HG03354 (cell line): ENCODE data around the gene VSIG8.
"Not testable (repeated sequence)": the region's sequence is repeated elsewhere in the genome, so short reads cannot be mapped to it uniquely, and the experiment has no call there.

Source experiments
- ATAC-seq: cut with Tn5 transposase; IDR thresholded peaks from one replicate; pipeline ENCODE4 v1.9.1; 2021; ENCODE audit warnings: mild to moderate bottlenecking; ENCODE audit not compliant: unreplicated experiment, poor library complexity, severe bottlenecking

The VSIG8 gene, protein sequence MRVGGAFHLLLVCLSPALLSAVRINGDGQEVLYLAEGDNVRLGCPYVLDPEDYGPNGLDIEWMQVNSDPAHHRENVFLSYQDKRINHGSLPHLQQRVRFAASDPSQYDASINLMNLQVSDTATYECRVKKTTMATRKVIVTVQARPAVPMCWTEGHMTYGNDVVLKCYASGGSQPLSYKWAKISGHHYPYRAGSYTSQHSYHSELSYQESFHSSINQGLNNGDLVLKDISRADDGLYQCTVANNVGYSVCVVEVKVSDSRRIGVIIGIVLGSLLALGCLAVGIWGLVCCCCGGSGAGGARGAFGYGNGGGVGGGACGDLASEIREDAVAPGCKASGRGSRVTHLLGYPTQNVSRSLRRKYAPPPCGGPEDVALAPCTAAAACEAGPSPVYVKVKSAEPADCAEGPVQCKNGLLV

DNA sequence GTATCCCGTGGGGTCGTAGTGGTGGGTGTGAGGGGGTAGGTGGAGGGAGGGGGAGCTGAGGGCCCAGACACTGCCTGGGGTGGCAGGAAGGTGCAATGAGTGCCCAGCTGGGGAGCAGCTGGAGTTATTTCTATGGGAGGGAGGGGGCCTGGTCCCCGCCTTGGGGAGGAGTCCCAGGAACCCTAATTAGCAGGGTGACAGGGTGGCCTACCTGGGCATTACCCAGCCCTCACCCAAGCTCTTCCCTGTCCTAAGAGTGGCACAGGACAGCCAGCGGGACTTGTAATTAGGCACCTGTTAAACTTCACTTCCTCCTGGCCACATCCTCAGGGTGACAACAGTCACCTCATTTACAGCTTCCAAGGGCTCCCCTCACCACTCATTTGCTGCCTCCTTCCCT, at the start of gene VSIG8:
Gene VSIG8, minus strand, starts transcription at position 101 of the 400 bp plus-strand sequence. CDS start 136 bp downstream, outside the sequence.
- no peak for ATAC-seq

DNA sequence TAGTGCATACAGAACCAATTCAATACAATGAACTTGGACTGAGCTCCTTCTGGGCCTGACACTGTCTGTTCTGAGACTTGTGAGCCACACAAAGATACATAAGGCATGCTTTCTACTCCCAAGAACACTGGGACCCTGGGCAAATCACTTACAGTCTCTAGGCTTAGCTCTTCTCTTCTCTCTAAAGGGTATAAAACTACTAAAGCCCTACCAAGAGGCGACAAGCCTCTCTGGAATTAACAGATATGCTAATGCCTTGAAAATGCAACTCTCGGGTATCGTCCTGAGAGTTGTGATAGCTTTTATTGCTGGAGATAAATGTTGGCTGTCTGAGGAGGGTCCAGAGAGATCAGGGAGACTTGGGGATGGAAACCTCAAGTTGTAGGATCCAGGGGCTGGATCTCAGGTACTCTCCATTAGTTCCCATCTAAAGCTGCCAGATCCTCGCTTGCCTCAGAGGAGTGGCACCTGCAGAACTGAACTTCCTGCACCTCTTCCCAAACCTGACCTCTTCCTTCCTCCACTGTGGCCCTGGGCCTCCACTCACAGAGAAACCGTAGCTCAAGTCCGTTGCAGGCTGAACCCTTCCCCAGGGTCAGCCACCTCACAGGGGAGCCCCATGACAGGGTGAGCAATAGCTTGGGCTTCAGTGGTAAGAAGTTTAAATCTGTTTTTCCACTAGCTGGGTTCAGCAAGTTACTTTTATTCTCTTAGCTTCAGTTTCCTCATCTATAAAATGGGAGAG, 49.0 kb upstream of the VSIG8 start:
- no peak for ATAC-seq

DNA sequence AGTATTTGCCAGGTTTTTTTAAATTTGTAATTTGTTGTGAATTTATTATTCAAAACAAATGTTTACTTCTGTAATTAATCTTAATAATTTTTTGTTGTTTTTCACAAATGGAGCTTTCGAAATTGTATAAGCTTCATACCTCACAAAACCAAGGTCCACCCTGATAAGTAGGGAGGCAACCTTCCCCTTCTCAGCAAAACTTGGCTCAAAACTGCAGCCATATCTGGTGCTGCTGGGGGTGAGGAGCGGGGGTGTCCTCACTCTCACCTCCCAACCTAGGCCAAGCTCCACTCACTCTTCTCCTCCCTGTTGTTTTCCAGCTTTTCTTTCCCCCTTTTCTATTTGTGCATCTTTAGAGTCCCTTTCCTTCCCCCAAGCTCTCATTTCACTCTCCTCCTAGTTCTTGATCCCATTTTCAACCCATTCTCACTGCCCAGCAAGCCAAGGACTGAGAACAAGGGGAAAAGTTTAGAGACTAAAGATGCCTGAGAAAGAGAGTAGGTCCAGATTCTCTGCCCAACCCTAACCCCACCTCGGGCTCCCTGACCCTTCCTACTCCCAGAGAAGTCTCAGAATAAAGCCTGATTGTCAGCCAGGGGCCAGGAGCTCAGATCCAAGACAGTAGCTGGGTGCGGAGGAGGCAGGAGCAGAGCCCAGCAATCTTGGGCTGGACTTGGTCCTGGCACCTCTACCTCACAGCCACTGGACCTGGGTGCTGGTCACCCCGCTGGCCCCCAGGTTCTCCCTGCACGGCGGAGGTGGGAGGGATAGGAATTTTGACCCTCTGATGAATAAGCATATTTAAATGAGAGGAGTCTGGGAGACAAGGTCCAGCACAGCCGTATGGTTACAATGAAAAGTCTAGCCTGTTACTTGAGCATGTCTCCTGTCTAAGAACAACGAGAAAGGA, 45.8 kb upstream of the VSIG8 start:
- no peak for ATAC-seq

DNA sequence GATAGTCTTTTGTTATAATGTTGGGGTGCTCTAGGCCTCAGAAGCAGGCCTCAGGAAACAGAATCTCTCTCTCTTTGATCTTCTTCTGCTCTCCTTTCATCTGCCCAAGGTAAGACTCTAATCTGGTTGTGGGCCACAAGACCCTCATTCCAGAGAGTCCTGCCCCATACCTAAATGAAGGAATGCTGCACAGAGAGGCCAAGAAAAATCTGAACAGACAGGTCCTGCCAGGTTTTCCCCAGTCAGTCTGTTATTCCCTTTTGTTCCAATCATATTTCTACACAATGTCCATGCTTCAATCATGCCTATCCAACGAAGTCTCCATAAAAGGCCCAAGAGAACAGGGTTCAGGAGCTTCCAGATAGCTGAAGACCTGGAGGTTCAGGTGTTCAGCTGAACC, 44.5 kb upstream of the VSIG8 start:
- ATAC-seq, result no peak

DNA sequence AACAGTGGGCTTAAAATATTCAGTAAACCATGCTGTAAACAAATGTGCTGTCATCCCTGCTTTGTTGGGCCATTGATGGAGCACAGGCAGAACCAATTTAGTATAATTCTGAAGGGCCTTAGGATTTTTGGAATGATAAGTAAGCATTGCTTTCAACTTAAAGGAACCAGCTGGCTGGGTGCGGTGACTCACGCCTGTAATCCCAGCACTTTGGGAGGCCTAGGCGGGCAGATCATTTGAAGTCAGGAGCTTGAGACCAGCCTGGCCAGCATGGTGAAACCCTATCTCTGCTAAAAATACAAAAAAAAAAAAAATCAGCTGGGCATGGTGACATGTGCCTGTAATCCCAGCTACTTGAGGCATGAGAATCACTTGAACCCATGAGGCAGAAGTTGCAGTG, 41.6 kb upstream of the VSIG8 start:
- not testable (repeated sequence) for ATAC-seq

DNA sequence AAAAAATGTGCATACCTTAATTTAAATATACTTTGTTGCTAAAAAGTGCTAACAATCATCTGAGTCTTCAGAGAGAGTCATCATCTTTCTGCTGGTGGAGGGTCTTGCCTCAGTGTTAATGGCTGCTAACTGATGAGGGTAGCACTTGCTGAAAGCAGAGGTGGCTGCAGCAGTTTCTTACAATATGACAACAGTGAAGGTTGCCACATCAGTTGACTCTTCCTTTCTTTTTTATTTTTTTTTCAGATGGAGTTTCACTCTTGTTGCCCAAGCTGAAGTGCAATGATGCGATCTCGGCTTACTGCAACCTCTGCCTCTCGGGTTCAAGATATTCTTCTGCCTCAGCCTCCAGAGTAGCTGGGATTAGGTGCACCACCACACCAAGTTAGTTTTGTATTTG, 40.1 kb upstream of the VSIG8 start:
- no peak for ATAC-seq

DNA sequence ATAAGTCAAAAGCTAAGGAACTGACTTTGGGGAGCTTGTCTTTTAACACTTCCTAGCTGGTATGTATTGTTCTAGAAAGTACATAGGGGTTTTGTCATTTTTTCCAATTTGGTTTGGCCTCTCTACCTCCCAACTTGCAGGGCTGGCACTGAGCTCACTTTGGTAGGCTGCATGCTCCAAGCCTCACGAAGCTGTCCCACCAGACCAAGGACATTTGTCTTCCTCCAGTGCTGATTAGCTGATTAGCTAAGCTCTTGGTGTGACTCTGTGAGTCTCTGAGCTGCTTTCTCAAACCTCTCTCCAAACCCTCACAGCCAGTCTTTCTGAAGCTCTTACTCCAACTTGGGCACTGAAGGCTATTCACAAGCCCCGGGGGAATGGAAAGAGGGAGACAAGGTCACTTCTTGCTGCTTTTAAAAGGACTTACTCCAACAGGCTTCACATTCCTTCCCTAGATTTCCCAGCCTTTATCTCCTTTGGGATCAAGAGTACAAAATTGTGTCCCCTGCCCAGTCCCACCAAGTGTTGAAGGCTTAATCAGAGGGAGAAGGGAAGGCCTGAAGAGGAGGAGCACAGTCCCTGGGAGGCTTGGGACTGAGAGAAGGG, 38.4 kb upstream of the VSIG8 start:
- ATAC-seq, result no peak

DNA sequence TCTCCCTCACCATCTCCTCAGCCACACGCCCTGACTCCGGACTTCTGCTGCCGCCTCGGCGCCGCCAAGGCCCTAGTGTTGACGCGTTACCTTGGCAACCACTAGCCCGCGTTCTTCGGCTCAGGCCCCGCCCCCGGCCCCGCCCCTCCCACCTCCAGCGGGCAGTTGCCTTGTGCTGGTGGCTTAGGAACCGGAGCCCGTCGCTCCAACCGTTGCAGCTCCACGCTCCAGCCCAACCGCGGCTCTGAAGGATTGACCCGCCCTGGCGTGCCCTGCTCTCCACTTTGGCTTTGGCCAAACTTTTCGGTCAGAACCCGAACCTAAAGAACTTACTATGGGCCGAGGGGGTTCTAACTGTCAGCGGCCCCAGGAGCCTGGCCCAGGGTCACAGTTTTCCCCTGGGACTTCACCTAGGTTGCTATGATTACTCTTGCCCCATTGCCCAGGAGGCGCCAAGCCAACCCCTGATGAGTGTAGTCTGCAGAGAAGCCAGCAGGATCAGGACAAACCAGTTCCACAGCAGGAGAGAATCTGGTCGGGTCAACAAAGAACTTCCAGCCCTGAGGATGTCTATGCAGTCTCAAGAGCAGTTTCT, 37.7 kb upstream of the VSIG8 start, which contains the start of gene CFAP45:
Gene CFAP45, minus strand, starts transcription at position 80 of the 595 bp plus-strand sequence. Its CDS starts 67 bp downstream, at position 13.
- peak; percentile 61 for ATAC-seq

DNA sequence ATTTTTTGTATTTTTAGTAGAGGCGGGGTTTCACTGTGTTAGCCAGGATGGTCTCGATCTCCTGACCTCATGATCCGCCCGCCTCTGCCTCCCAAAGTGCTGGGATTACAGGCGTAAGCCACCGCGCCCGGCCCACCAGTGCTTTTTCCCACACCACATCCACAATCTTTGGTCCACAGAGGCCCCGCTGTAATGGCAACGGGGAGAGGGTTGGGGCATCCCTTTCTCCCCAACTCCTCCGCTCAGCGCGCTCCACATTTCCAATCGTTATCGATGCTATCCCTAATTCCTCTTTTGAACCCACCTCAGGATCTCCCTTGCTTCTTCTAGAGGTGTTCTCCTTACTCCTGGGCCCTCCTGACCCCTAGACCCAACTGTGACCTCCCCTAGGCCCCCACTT, 37.2 kb upstream of the VSIG8 start:
- not testable (repeated sequence) for ATAC-seq

DNA sequence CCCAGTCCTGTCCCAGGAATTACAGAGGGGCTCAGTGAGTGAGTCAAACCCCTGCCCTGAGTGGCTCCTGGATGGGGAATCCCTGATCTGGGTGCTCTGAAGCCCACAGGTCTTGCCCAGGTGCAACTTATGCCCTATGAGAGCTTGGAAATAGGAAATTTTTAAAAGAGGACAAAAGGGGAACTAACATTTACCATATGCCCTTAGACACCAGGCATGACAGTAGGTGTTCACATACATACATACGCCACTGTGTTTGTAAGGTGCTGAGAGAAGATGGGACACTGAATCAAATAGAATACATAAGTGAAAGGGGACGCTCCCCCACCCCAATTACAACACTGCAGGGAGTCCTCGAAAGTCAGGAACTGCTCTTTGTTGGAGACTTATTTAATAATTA, 36.1 kb upstream of the VSIG8 start:
- no peak for ATAC-seq

DNA sequence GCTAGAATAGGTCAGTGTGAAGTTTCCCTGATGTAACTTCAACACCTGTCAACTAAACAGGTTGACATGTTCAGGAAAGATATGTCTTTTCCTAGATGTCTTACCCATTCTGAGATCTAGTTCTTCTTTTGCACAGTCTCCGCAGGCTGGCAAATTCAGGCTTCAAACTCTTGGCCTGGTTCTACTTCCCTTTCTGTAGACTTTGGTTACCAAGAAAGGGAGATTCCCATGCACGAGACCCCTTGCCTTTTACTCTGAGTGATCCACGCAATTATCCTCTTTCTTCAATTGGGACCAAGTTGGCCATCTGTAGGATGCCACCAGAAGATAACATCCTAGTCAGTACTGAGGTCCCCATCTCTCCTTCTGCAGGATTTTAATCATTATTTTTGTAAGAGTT, 35.5 kb upstream of the VSIG8 start:
- no peak for ATAC-seq

DNA sequence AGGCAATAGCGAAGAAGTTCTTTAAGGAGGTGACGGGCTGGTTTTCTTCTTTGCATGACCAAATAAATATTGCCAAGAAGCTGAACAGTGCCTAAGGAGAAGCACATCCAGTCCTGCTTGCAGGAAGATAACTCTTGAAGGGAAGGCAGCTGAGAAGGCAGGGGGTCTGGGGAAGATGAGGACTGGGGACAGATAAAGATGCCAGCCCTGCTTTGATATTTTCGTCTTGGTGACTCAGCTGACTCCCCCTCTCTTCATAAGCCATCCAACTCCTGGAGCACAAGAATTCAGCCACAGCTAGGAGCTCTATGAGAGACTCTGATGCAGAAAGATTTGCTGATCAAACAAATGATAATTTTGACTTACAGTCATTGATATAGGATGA, 34.1 kb upstream of the VSIG8 start:
- ATAC-seq, result no peak

DNA sequence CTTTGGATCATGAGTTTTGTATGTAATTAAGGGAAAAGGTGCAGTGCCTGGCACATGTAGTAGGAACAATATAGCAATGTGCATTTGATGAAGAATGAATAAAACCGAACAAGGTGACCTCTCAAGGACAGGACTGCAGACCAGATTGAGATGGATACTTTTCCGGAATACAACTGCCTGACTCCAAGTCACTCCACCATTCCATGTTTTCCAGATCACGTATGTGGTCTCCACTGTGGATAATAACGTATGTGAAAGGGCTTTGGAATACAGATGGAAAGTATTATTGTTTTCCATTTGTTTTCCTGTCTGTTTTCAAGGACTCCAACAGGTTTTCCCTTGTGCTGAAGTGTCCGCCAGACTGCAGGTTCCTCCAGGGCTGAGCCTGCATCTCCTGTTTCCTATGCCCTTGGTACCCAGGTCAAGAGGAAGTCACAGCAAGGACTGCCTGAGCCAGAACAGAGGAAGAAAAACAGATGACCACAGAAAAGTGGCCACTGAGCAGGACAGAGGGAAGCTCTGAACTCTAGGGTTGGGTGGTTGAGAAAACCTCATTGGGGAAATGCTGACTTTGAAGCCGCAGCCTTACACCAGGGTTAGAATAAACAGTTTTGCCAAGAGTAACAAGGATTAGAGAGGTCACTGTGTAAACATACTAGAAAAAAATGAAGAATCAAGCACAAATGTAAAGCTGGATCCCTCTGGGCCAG, 33.5 kb upstream of the VSIG8 start:
- ATAC-seq, result no peak

DNA sequence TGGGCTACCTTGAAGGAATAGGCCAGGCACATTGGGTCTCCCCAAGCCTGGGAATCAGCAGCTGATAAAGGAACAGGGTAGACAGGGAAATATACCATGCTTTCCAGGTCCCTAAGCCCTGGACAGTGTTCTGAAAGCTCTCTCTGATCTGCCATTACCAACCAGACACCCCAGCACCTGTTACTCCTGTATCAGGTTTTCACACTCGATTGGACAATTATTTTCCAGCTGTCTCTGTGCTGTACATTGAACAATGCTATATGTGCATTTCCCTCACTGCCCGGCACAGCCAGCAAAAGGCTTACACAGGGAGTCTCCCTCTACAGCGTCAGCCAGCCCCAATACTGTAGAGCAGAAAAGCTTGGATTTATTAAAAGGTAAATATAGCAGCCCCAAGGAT, 32.8 kb upstream of the VSIG8 start:
- ATAC-seq, result no peak

DNA sequence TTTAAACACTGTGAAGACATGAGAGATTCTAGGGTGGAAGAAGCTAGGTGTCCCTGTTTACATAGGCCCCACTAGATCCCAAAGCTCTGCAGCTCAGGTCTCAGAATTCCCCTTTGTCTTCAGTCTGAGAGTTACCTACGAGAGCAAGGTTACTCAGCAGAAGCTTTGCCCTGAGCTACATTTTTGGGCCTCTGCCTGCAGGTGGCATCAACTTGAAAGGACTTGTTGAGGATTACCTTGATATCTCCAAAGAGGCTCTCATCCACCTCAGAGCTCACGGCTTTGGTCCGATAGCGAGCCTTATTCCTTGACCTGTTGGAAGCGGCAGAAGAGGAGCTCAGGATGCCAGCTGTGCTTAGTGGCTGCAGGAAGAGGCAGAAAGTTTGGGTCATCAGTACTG, 30.5 kb upstream of the VSIG8 start:
- no peak for ATAC-seq

DNA sequence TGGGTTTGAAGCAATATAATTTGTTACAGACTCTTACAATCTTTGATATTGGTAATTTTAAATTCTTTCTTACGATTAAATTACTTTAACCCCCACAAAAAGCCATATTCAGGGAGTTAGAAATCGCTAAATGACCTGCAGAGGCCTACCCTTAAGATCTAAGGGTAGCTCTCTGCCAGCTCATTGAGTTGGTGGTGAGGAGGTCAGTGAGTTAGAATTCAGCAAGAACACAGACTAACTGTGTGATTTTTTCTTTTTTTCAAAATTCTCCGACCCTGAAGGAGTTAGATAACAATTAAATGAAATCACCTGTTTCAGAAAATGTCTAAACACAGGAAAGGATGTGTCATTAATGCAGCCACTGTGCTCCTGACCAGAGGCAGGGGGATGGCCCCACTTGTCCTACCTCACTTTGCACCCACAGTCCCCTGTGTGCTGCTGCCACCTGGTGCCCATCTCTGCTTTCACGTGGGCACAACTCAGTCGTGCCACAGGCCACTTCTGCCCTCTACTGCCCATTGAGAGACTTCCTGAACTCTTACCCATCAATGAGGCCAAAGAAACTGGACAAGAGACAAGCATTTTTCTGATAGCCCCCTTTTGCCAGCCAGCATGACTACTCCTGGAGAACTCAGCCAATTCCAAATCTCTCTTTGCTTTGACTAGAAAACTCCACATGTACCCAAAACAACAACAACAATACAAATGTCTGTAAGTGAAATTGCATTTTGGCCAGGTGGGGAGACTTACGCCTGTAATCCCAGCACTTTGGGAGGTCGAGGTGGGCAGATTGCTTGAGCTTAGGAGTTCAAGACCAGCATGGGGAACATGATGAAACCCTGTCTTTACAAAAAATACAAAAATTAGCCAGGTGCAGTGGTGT, 29.1 kb upstream of the VSIG8 start:
- ATAC-seq, result peak; percentile 71

DNA sequence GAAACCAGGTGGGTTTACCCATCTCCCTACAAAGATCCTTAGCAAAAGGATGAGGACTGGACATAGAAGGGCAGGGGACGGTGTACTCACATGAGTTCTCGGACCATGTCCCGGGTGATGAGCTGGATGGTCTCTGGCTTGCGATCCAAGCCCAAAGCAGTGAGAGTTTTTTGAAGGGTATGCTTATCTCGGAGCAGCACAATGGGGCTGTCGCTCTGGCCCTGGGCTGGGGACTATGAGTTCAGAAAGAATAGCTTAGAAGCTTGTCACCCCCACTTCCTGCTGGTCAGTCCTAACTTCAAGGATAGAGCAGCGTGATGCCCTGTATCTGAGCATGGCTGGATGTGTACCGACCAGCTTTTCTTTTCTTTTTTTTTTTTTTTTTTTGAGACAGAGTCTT, 27.9 kb upstream of the VSIG8 start:
- ATAC-seq, result no peak

DNA sequence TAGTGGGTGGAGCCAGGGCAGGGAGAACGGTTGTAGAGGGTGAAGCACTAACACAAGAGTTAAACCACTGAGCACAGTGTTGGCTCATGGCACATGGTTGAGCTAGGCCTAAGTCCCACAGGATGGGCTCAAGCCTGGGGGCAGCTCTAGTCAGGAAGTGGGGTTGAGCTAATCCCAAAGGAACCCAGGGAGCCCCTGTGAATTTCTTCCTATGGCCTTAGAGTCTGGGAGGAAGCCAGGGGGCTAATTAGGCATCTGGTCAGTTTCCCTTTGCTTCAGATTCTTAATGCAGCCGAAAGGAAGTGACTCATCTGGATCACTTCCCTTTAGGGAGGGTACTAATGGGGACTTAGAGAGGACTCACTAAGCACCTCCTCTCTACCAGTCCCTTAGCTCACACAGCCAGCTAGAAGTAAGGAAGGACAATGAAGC, 27.4 kb upstream of the VSIG8 start:
- ATAC-seq, result peak; percentile 93
